GM12878 (cell line): Measurements from ENCODE around the gene ZNF618. TPM values are rescaled to one million over a fixed set of nuclear protein-coding genes. Genes with fewer than 3 reads are reported as not detected.

Experiments
- ATAC-seq: fragments of 200-7000 bp; cut with Tn5 transposase; 3 replicates; pipeline ENCODE4 v1.9.1; 2020; ENCODE audit warnings: mild to moderate bottlenecking, moderate library complexity
- BruUV-seq: library from RNA; stranded (reverse); fragments of 400-500 nt; replicated peaks from 2 replicates; lab custom pipeline; 2021; lab: Mats Ljungman, UMichigan
- CTCF ChIA-PET: fragments of 300-600 bp; sonication (Branson Sonifier 250); formaldehyde crosslinking; extraction: SDS; loops from one replicate; lab custom pipeline; 2021; ENCODE audit warnings: inconsistent platforms; lab: Yijun Ruan, JAX
- POLR2A ChIA-PET: fragments of 350-600 bp; formaldehyde crosslinking; extraction: SDS; loops from one replicate; lab custom pipeline; 2021; ENCODE audit warnings: inconsistent platforms; lab: Charles Lee
- RAD21 ChIA-PET: fragments of 300-600 bp; sonication (Branson Sonifier 250); formaldehyde crosslinking; loops from one replicate; lab custom pipeline; 2023; ENCODE audit warnings: antibody characterized with exemption; ENCODE audit not compliant: unreplicated experiment; lab: Charles Lee
- SMC1A ChIA-PET: fragments of 300-600 bp; sonication (Branson Sonifier 250); formaldehyde crosslinking; loops from one replicate; lab custom pipeline; 2023; ENCODE audit not compliant: unreplicated experiment, uncharacterized antibody; lab: Charles Lee
- DNase-seq: peaks from one replicate; pipeline ENCODE4 v3.0.0-alpha.2; 2011; ENCODE audit warnings: low read depth, low spot score
- FAIRE-seq: peaks from 3 replicates; lab custom pipeline; 2011; peaks lifted over from hg19 to GRCh38; lab: Jason Lieb, UNC
- H2AFZ ChIP-seq: 2 replicates; pipeline ENCODE4 v1.6.0; 2011; ENCODE audit warnings: low read depth, low read length, control low read depth; ENCODE audit not compliant: control insufficient read depth
- H3K27ac ChIP-seq: 2 replicates; pipeline ENCODE4 v1.5.1; 2011; ENCODE audit warnings: control low read depth; ENCODE audit not compliant: control insufficient read depth, insufficient read depth
- H3K27me3 ChIP-seq, 2 experiments: replicated peaks in 1 of 2; 2 replicates each; pipeline versions ENCODE4 v1.6.0 to v1.6.1; 2011; ENCODE audit warnings: low read length in 1 of 2; ENCODE audit not compliant: control insufficient read depth in 2 of 2, insufficient read depth in 2 of 2
- H3K36me3 ChIP-seq, 2 experiments: 2 replicates each; pipeline ENCODE4 v1.5.1; 2011; ENCODE audit warnings: low read length in 1 of 2; ENCODE audit not compliant: control insufficient read depth in 2 of 2, insufficient read depth in 2 of 2
- H3K4me1 ChIP-seq: 2 replicates; pipeline ENCODE4 v1.6.1; 2011; ENCODE audit warnings: mild to moderate bottlenecking, low read length, moderate library complexity, mixed read lengths; ENCODE audit not compliant: control insufficient read depth, insufficient read depth
- H3K4me2 ChIP-seq: 2 replicates; pipeline ENCODE4 v1.6.0; 2011; ENCODE audit warnings: control low read depth; ENCODE audit not compliant: control insufficient read depth, insufficient read depth
- H3K4me3 ChIP-seq: fragments of 200-600 bp; sonication (generic); 2 replicates; pipeline ENCODE4 v1.5.1; 2016
- H3K79me2 ChIP-seq: 2 replicates; pipeline ENCODE4 v1.6.0; 2011; ENCODE audit warnings: low read length; ENCODE audit not compliant: control insufficient read depth, insufficient read depth
- H3K9ac ChIP-seq: 2 replicates; pipeline ENCODE4 v1.8.0; 2011; ENCODE audit warnings: low read length, control low read depth, mixed read lengths; ENCODE audit not compliant: control insufficient read depth, insufficient read depth
- H3K9me3 ChIP-seq: replicated peaks from 3 replicates; pipeline ENCODE4 v1.5.1; 2011; ENCODE audit warnings: mild to moderate bottlenecking, low read length; ENCODE audit not compliant: control insufficient read depth, insufficient read depth
- H4K20me1 ChIP-seq: 2 replicates; pipeline ENCODE4 v1.6.0; 2011; ENCODE audit not compliant: control insufficient read depth, insufficient read depth
- GATAD2B ChIP-seq: fragments of 450-650 bp; conservative IDR thresholded peaks from 2 replicates; pipeline ENCODE4 v1.6.1; 2017; ENCODE audit warnings: low read depth, mild to moderate bottlenecking, moderate library complexity
- HSF1 ChIP-seq: fragments of 150-350 bp; IDR thresholded peaks from 2 replicates; pipeline ENCODE4 v1.6.1; 2014; ENCODE audit warnings: mild to moderate bottlenecking, low read depth, low read length
- NFXL1 ChIP-seq: fragments of 450-650 bp; IDR thresholded peaks from 2 replicates; pipeline ENCODE4 v1.6.1; 2017; ENCODE audit warnings: antibody characterized with exemption, mild to moderate bottlenecking, borderline replicate concordance
- NFYA ChIP-seq: IDR thresholded peaks from 2 replicates; pipeline ENCODE4 v1.6.1; 2011; ENCODE audit warnings: low read depth, mild to moderate bottlenecking, low read length, improper control_type of control experiment, borderline replicate concordance
- POLR2A ChIP-seq: IDR thresholded peaks from 2 replicates; pipeline ENCODE4 v1.6.1; 2011; ENCODE audit warnings: low read depth, mild to moderate bottlenecking, low read length
- RUNX3 ChIP-seq: IDR thresholded peaks from 2 replicates; pipeline ENCODE4 v1.6.1; 2012; ENCODE audit warnings: low read length, inconsistent platforms
- SRF ChIP-seq, 2 experiments: IDR thresholded peaks; 2 replicates each; pipeline ENCODE4 v1.6.1; 2011; ENCODE audit warnings: low read depth in 2 of 2, low read length in 2 of 2, mild to moderate bottlenecking in 1 of 2, moderate library complexity in 1 of 2
- YY1 ChIP-seq: IDR thresholded peaks from 2 replicates; pipeline ENCODE4 v1.6.1; 2011; ENCODE audit warnings: low read depth, mild to moderate bottlenecking, low read length
- ZZZ3 ChIP-seq: IDR thresholded peaks from 2 replicates; pipeline ENCODE4 v1.6.1; 2011; ENCODE audit warnings: low read depth; ENCODE audit not compliant: control insufficient read depth, insufficient read length
- WGBS: methylation state at CpG from one replicate; pipeline ENCODE4 v1.1.6; 2016; ENCODE audit warnings: low lambda C conversion rate; ENCODE audit not compliant: insufficient replicate concordance, insufficient coverage; ENCODE audit errors: missing lambda C conversion rate; 5-methylcytosine and 5-hydroxymethylcytosine counted together
- in situ Hi-C: fragments of 300-500 bp; cut with MboI; formaldehyde crosslinking; loops from 9 replicates; pipeline ENCODE4 v1.14.3; 2018; ENCODE audit warnings: mixed read lengths
- intact Hi-C: fragments of 100-400 bp; cut with micrococcal nuclease; formaldehyde crosslinking; loops from one replicate; pipeline ENCODE4 v1.14.2; 2022; ENCODE audit not compliant: unreplicated experiment
- polyA plus RNA-seq, 11 experiments: library from polyadenylated mRNA; depleted of rRNA in 4 of 11; unstranded in 6 of 11; stranded (reverse) in 5 of 11; fragments of >200 nt; fragmentation: Nextera tagmentation in 4 of 11; fragmentation: Illumina TruSeq in 1 of 11; extraction: Ambion mirVana in 4 of 11; extraction: Trizol in 1 of 11; gene quantifications; 1 replicate in 1 of 11; 2 replicates in 10 of 11; pipeline versions ENCODE4 v1.2.1 to v1.2.3, GENCODE V29; 2011 to 2016; ENCODE audit warnings: inconsistent platforms in 2 of 11, missing spikeins in 2 of 11, low read depth in 1 of 11
- total RNA-seq, 4 experiments: library from RNA; depleted of rRNA in 3 of 4; stranded (reverse); fragments of >200 nt in 3 of 4; fragmentation: Illumina TruSeq in 1 of 4; extraction: Trizol in 1 of 4; gene quantifications; 2 replicates each; pipeline versions ENCODE4 v1.2.1 to v1.2.3, GENCODE V29; 2013 to 2021
- TF ChIP-seq, protein P1 (sequence below): fragments of 150-350 bp; IDR thresholded peaks from 2 replicates; pipeline ENCODE4 v1.6.1; 2016; ENCODE audit warnings: low read depth, low read length

Gene ZNF618
- total and polyA plus RNA-seq, 10 of the 15 experiments (the other 5 are each of a cell fraction or from before 2014, with no cell fraction given), result 0.01 to 0.24 (median 0.06) TPM; not detected in 2

GRCh38 chr9:114016101-114016500, 140.0 kb downstream of the ZNF618 start:
- intact Hi-C loops, result no loop called here
- POLR2A ChIA-PET, result no interaction called here
- whole genome bisulfite sequencing, result 16% methylated on average over 6 of the region's 6 CpGs
- Histone ChIP-seq H4K20me1 (no peaks in the 10 kb centered on the region), H3K9ac (no peak overlapping the region), H3K9me3 (no peaks in the 10 kb centered on the region), H3K4me2 (no peak overlapping the region), H3K4me1 (no peaks in the 10 kb centered on the region), H3K27me3 (no peaks in the 10 kb centered on the region; a peak in 2 of 4 replicates), H3K36me3 (no peaks in the 10 kb centered on the region)
- RAD21 ChIA-PET, result no interaction called here
- BruUV-seq, result no TSS peak
- CTCF ChIA-PET, result no interaction called here
- ATAC-seq (no peak), DNase-seq (no peak)
- SMC1A ChIA-PET, result no interaction called here
- TF ChIP-seq NFXL1, result no peak
- no peak for TF ChIP-seq YY1
- no peak for TF ChIP-seq RUNX3
- TF ChIP-seq HSF1, result no peak
- no peak for TF ChIP-seq POLR2A
- TF ChIP-seq ZZZ3, result no peak
- no peak for TF ChIP-seq GATAD2B
- TF ChIP-seq NFYA, result no peak
- TF ChIP-seq, protein P1, sequence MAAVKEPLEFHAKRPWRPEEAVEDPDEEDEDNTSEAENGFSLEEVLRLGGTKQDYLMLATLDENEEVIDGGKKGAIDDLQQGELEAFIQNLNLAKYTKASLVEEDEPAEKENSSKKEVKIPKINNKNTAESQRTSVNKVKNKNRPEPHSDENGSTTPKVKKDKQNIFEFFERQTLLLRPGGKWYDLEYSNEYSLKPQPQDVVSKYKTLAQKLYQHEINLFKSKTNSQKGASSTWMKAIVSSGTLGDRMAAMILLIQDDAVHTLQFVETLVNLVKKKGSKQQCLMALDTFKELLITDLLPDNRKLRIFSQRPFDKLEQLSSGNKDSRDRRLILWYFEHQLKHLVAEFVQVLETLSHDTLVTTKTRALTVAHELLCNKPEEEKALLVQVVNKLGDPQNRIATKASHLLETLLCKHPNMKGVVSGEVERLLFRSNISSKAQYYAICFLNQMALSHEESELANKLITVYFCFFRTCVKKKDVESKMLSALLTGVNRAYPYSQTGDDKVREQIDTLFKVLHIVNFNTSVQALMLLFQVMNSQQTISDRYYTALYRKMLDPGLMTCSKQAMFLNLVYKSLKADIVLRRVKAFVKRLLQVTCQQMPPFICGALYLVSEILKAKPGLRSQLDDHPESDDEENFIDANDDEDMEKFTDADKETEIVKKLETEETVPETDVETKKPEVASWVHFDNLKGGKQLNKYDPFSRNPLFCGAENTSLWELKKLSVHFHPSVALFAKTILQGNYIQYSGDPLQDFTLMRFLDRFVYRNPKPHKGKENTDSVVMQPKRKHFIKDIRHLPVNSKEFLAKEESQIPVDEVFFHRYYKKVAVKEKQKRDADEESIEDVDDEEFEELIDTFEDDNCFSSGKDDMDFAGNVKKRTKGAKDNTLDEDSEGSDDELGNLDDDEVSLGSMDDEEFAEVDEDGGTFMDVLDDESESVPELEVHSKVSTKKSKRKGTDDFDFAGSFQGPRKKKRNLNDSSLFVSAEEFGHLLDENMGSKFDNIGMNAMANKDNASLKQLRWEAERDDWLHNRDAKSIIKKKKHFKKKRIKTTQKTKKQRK, result no peak
- TF ChIP-seq SRF (IDR thresholded peaks at IDR 0.05; ENCODE audit: low read depth in 2 of 2, low read length in 2 of 2), result no peak
- TF ChIP-seq, all 136 proteins: peak for 0
- no peak for FAIRE-seq
- H2AFZ ChIP-seq, result no peak overlapping the region
- no peaks in the 10 kb centered on the region for H3K79me2 ChIP-seq
- H3K27ac ChIP-seq, result no peak overlapping the region
- no peak overlapping the region for H3K4me3 ChIP-seq
- in situ Hi-C loops, result no loop called here
